Fibroblast of skin of abdomen (primary cell): Measurements from ENCODE around the gene EZH2. TPM values are rescaled to one million over a fixed set of nuclear protein-coding genes. Genes with fewer than 3 reads are reported as not detected.

Source experiments
- DNase-seq: peaks from one replicate; pipeline ENCODE4 v3.0.0-alpha.2; 2013
- polyA plus RNA-seq, 2 experiments: library from polyadenylated mRNA; unstranded; fragments of 120-200 nt; gene quantifications; one replicate each; pipeline ENCODE4 v1.2.1, GENCODE V29; 2013; ENCODE audit not compliant: insufficient read length in 2 of 2

The EZH2 gene
- polyA plus RNA-seq (2013, experiment 1 of 2; ENCODE audit: insufficient read length) = 22.6 TPM
- 21.5 TPM for polyA plus RNA-seq (2013, experiment 2 of 2; ENCODE audit: insufficient read length)

DNA sequence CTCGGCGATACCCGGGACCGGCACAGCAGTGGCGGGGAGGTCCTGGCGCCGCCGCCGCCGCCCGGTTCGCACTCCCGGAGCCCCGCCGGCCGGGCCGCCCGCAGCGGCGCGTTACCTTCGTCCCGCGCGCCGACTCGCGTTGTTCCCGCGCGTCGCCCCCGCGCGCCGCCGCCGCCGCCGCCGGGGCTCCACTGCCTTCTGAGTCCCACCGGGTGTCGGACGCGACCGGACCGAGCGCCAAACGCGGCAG, at the start of gene EZH2:
EZH2 (minus strand) TSS at position 243 of the 250 bp plus-strand sequence. CDS start 36,993 bp downstream, outside the sequence.
- peak; percentile 3 for DNase-seq

GRCh38 chr7:148931470-148931869, 47.4 kb upstream of the EZH2 start:
- DNase-seq = no peak

- no peak for DNase-seq
These were observed 46.2 kb upstream of the EZH2 start for GRCh38 chr7:148930335-148930734.

DNA sequence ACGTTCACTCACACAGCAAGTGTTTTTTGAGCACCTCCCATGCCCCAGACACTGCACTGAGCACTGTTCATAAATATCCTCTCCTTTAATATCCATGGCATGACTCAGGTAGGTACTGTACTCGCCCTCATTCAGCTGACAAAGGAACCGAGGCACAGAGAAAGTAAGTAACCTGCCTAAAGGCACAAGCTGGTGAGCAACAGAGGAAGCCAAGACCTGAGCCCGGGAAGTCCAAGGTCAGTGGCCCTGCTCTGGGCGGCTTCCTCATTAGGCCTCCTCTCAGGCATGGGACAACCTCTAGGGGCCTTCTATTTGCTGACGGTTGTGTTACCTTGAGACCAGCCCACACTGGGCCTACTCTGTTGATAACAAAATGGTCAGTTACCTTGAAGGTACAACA, 45.1 kb upstream of the EZH2 start:
- DNase-seq = no peak

GRCh38 chr7:148927123-148928045, 43.3 kb upstream of the EZH2 start:
- DNase-seq = peak; percentile 19

DNA sequence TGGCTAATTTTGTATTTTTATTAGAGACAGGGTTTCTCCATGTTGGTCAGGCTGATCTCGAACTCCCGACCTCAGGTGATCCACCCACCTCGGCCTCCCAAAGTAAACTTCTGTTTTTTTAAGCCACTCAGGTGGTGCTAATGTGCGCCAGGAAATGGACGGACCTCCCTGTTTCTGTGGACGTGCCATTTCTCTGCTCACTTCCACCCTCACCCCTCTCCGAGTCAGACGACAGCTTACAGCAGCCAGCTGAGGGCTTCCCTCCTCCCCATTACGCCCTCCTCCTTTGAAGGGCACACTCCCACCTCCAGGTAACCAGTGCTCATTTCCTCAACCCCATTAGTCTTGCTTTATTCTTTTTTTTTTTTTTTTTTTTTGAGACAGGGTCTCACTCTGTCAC, 41.7 kb upstream of the EZH2 start:
- DNase-seq = no peak

DNA sequence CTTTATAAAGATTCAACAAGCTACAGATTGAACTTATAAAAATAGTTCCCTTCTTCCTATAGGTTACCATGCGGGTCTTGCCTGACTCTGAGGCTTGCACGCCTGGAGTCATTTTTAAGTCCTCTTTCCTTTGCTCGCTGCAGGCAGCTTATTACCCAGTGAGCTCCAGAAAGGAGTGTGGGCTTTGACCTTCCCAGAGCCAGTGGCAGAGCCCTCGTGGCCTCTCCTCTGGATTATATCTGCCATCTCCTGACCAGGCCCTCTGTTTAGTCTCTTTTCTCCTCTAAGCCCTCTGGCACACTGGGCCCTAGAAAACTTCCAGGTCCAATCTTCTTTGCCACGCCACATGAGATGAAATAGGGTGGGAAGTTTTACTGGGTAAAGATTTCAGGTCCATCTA, 39.9 kb upstream of the EZH2 start:
- DNase-seq = no peak

DNA sequence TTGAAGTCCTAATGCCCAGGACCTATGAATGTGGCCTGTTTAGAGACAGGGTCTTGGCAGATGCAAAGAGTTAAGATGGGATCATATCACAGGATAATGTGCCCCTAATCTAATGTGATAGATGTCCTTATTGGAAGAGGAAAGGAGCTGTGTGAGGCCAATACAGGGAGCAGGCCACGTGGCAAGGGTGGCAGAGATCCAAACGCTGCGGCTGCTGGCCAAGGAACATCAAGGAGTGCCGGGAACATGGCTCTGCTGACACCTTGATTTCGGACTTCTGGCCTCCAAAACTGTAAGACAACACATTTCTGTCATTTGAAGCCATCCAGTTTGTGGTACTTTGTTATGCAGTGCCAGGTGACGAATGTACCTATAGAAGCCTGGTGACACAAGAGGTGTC, 37.7 kb upstream of the EZH2 start:
- DNase-seq = no peak

GRCh38 chr7:148921189-148921588, 37.1 kb upstream of the EZH2 start:
- no peak for DNase-seq

DNA sequence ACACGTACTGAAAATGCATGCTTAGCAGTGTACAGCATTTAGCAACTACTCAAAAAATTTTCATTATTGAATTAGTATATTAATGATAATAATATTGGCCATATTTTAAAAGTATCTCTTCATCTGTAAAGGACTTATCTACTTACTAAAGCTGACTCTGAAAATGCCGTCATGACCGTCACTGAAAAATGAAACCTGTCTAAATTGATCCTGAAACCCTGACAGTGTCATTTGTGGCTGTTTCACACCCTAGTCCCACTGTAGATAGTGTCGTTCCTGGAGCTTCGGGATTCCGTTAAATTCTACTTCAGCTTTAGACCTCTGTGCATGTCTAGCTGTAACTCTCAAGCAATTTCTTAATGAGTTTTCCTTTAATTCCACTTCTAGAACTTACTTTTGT, 35.8 kb upstream of the EZH2 start:
- DNase-seq = no peak

DNA sequence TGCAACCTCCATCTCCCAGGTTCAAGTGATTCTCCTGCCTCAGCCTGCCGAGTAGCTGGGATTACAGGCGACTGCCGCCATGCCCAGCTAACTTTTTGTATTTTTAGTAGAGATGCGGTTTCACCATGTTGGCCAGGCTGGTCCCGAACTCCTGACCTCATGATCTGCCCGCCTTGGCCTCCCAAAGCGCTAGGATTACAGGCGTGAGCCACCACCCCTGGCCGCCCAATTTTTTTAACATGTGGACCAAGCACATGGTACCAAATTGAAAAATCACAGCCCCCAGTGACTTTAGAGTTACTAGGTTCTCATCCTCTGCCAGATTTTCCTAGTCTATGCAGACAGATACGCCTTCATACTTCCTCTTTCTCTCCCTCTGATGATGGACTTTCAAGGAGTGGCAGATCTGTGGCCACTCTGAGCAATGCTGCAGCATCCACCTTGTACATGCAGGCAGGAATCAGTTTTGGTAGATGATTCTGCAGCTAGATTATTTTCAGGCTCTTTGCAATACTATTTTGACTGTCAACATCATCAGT, 34.0 kb upstream of the EZH2 start:
- DNase-seq = no peak

DNA sequence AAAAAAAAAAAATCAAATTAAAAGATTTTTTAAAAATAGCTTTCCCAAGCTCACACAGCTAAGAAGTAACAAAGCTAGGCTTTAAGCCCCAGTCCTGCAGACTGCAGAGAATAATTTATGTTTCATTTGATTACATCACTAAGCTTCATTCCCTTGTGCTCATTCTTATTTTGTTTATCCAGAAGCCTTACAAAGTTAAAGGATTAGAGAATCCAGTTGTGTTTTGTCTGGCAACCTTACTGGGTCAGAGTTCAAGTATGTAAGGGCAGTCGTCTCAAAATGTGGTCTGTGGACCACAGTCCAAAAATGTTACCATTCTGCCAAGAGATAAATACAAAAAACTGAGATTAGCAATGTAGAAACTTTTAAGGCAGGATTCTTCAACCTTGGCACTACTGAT, 32.1 kb upstream of the EZH2 start:
- DNase-seq = peak; percentile 87

- no peak for DNase-seq
These were observed 31.1 kb upstream of the EZH2 start for GRCh38 chr7:148915211-148915610.

GRCh38 chr7:148914208-148914777, 30.2 kb upstream of the EZH2 start:
- peak; percentile 64 for DNase-seq

DNA sequence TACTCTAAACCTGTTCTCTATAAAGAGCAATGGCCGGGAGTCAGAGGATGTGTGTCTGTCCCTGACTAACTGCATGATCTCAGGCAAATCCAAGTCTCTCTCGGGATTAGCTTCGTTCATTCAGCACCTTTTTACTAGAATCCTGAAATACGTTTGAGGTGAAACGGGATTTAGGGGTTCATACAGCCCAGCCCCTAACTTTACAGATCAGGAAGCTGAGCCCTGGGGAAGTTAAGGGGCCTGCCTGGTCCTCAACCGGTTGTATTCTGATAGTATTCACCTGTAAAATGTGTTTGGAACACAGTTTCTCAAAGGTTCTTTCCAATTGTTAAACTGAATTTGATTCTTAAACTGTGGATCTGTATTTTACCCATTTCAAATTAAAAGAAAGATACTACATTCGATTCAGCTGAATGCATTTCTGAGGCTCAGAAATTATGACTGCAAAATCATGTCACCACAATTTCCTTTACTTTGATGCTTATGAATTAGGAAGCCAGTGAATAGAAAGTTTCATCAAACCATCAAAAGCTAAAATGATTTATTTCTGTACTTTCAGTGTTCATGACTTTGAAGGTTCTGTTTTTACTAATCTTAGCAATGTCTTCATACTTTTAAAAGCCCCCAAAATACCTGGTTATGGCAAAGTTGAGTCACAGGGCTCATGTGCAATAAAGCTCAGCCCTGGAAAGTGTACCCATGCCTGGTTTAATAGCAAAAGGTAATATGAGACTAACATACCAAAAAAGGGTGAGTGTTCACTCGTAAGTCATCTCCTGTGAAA, 28.9 kb upstream of the EZH2 start:
- no peak for DNase-seq

DNA sequence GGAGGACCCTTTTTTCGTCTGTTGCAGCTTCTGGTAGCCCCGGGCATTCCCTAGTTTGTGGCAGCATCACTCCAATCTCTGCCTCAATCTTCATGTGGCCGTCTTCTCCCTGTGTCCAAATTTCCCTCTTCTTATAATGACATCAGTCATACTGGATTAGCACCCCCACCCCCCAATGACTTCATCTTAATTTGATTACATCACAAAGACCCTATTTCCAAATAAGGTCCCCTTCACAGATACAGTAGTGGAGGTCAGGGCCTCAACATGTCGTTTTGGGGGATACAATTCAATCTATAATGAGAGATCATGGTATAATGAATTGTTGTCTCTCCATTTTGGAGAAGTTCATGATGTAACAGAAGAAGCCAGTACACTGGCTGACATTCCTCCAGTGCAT, 28.1 kb upstream of the EZH2 start:
- DNase-seq = no peak

GRCh38 chr7:148911626-148912025, 27.5 kb upstream of the EZH2 start:
- no peak for DNase-seq

GRCh38 chr7:148909568-148909967, 25.5 kb upstream of the EZH2 start:
- DNase-seq = no peak

GRCh38 chr7:148906707-148907498, 22.8 kb upstream of the EZH2 start:
- no peak for DNase-seq

- no peak for DNase-seq
These were observed 21.1 kb upstream of the EZH2 start for GRCh38 chr7:148905093-148905666.

DNA sequence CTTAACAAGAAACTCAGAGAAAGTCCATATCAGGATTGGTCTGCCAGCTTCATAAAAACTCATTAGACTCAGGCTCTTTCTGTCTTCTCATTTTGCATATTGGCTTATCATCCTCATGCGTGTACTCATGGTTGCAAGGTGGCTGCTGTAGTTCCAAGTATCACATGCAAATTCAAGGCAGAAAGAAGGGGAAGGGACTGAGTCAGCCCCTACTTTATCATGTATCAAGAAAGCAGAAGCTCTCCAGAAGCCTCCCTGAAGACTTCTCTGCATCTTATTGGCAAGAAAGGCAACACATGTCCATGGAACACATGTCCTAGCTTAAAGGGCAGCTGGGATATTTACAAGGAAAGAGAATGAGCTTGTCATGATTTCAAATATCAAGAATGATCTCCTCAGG, 19.4 kb upstream of the EZH2 start:
- DNase-seq = no peak

DNA sequence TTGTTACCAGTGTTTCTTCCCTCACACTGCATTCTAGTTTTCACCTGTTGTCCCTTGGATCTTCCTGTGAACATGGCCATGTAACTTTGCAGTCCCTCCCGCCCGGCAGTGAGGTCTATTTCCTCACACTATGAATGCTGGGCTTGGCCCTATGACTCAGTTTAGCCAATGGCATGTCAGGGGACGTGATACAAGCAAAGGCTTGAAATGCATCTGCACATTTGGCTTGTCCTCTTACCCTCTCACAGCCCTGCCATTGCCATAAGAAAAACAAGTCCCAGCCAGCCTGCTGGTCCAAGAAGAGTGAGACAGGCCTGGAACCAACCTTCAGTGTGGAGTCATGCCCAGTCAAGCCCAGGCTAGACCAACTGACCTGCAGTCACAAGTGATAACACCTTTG, 17.1 kb upstream of the EZH2 start:
- DNase-seq = no peak
